IMR-90 (cell line): ENCODE results near the gene RAB42. TPM values are rescaled to one million over a fixed set of nuclear protein-coding genes. Genes with fewer than 3 reads are reported as not detected.
A peak's percentile ranks its signal among the peaks of the same experiment; 100 is the strongest.

ENCODE experiments used
- ATAC-seq: fragments of 200-7000 bp; cut with Tn5 transposase; 2 replicates; pipeline ENCODE4 v1.9.1; 2020; ENCODE audit warnings: low read depth, mild to moderate bottlenecking, moderate library complexity
- BruUV-seq: library from RNA; stranded (reverse); fragments of 400-500 nt; replicated peaks from 2 replicates; lab custom pipeline; 2021; lab: Mats Ljungman, UMichigan
- CTCF ChIA-PET: fragments of 300-600 bp; formaldehyde crosslinking; extraction: SDS; loops from one replicate; lab custom pipeline; 2021; ENCODE audit warnings: antibody characterized with exemption; lab: Yijun Ruan, JAX
- POLR2A ChIA-PET: fragments of 300-600 bp; sonication (Branson Sonifier 250); formaldehyde crosslinking; loops from one replicate; lab custom pipeline; 2022; ENCODE audit warnings: antibody characterized with exemption; ENCODE audit not compliant: unreplicated experiment; lab: Charles Lee
- DNase-seq: peaks from one replicate; pipeline ENCODE4 v3.0.0; 2013
- H2AFZ ChIP-seq: replicated peaks from 2 replicates; pipeline ENCODE3; 2013; ENCODE audit warnings: low read length, mild to moderate bottlenecking; ENCODE audit not compliant: poor library complexity
- H2AK5ac ChIP-seq: 2 replicates; pipeline ENCODE4 v1.6.1; 2013; ENCODE audit warnings: low read depth, low read length, inconsistent platforms
- H2AK9ac ChIP-seq: replicated peaks from 2 replicates; pipeline ENCODE3; 2013; ENCODE audit warnings: mild to moderate bottlenecking, low read depth, low read length, moderate library complexity; ENCODE audit not compliant: poor library complexity
- H2BK120ac ChIP-seq: 2 replicates; pipeline ENCODE4 v1.6.1; 2013; ENCODE audit warnings: low read depth, low read length, inconsistent platforms
- H2BK15ac ChIP-seq: 3 replicates; pipeline ENCODE4 v1.6.1; 2013; ENCODE audit warnings: low read depth, low read length, inconsistent platforms
- H2BK20ac ChIP-seq: 2 replicates; pipeline ENCODE4 v1.6.1; 2013; ENCODE audit warnings: low read depth, mild to moderate bottlenecking, inconsistent platforms, low read length, moderate library complexity
- H2BK5ac ChIP-seq: 2 replicates; pipeline ENCODE4 v1.6.1; 2013; ENCODE audit warnings: mild to moderate bottlenecking, low read depth, low read length, inconsistent platforms; ENCODE audit not compliant: poor library complexity, severe bottlenecking
- H3K14ac ChIP-seq: replicated peaks from 2 replicates; pipeline ENCODE4 v1.6.1; 2013; ENCODE audit warnings: low read depth, low read length, inconsistent platforms
- H3K18ac ChIP-seq: 2 replicates; pipeline ENCODE4 v1.6.1; 2013; ENCODE audit warnings: low read depth, low read length, control low read depth
- H3K23ac ChIP-seq: 2 replicates; pipeline ENCODE4 v1.6.1; 2013; ENCODE audit warnings: low read depth, low read length, inconsistent platforms
- H3K27ac ChIP-seq: 2 replicates; pipeline ENCODE4 v1.5.1; 2013; ENCODE audit warnings: mild to moderate bottlenecking, control low read depth, low read length; ENCODE audit not compliant: insufficient read depth
- H3K27me3 ChIP-seq: 2 replicates; pipeline ENCODE4 v1.6.1; 2013; ENCODE audit warnings: low read length; ENCODE audit not compliant: control insufficient read depth, insufficient read depth
- H3K36me3 ChIP-seq: 2 replicates; pipeline ENCODE4 v1.6.1; 2013; ENCODE audit warnings: low read length, mixed read lengths; ENCODE audit not compliant: control insufficient read depth, insufficient read depth
- H3K4ac ChIP-seq: 2 replicates; pipeline ENCODE4 v1.6.1; 2013; ENCODE audit warnings: low read depth, low read length, inconsistent platforms
- H3K4me1 ChIP-seq: 2 replicates; pipeline ENCODE4 v1.6.1; 2013; ENCODE audit warnings: low read length, mixed read lengths; ENCODE audit not compliant: control insufficient read depth, insufficient read depth
- H3K4me2 ChIP-seq: 2 replicates; pipeline ENCODE4 v1.6.1; 2013; ENCODE audit warnings: low read depth, mild to moderate bottlenecking, control low read depth, low read length, moderate library complexity
- H3K4me3 ChIP-seq: 2 replicates; pipeline ENCODE4 v1.5.1; 2013; ENCODE audit warnings: low read depth, mild to moderate bottlenecking, control low read depth, low read length, moderate library complexity; ENCODE audit not compliant: insufficient read depth
- H3K56ac ChIP-seq: 2 replicates; pipeline ENCODE4 v1.6.1; 2013; ENCODE audit warnings: low read length, inconsistent platforms; ENCODE audit not compliant: insufficient read depth; ENCODE audit errors: extremely low read depth
- H3K79me1 ChIP-seq, 2 experiments: 2 replicates each; pipeline ENCODE4 v1.6.1; 2013; ENCODE audit warnings: low read length in 2 of 2, inconsistent platforms in 1 of 2, low read depth in 1 of 2
- H3K9ac ChIP-seq: 2 replicates; pipeline ENCODE4 v1.6.1; 2013; ENCODE audit warnings: low read depth, low read length, control low read depth
- H3K9me1 ChIP-seq: 2 replicates; pipeline ENCODE4 v1.6.1; 2013; ENCODE audit warnings: low read length, inconsistent platforms; ENCODE audit not compliant: insufficient read depth
- H3K9me3 ChIP-seq: 2 replicates; pipeline ENCODE4 v1.6.1; 2013; ENCODE audit warnings: low read length; ENCODE audit not compliant: control insufficient read depth, insufficient read depth
- H4K20me1 ChIP-seq: 2 replicates; pipeline ENCODE4 v1.6.1; 2013; ENCODE audit warnings: low read length, inconsistent platforms; ENCODE audit not compliant: insufficient read depth
- H4K5ac ChIP-seq: 2 replicates; pipeline ENCODE4 v1.6.1; 2013; ENCODE audit warnings: mild to moderate bottlenecking, low read depth, low read length, control low read depth
- H4K8ac ChIP-seq, 2 experiments: 2 replicates each; pipeline ENCODE4 v1.6.1; 2013; ENCODE audit warnings: low read depth in 2 of 2, low read length in 2 of 2, control low read depth in 1 of 2, inconsistent platforms in 1 of 2
- H4K91ac ChIP-seq: 2 replicates; pipeline ENCODE4 v1.6.1; 2013; ENCODE audit warnings: low read depth, low read length, inconsistent platforms; ENCODE audit not compliant: insufficient read depth
- CHD1 ChIP-seq: IDR thresholded peaks from 2 replicates; pipeline ENCODE4 v1.6.1; 2012; ENCODE audit warnings: low read depth, low read length, improper control_type of control experiment
- FOS ChIP-seq: fragments of 150-350 bp; IDR thresholded peaks from 2 replicates; pipeline ENCODE4 v1.6.1; 2016; ENCODE audit warnings: low read depth, low read length
- MAFK ChIP-seq: IDR thresholded peaks from 2 replicates; pipeline ENCODE4 v1.6.1; 2012; ENCODE audit warnings: low read depth, low read length, improper control_type of control experiment
- MAZ ChIP-seq: IDR thresholded peaks from 2 replicates; pipeline ENCODE4 v1.6.1; 2012; ENCODE audit warnings: low read depth, mild to moderate bottlenecking, low read length, improper control_type of control experiment, moderate library complexity, borderline replicate concordance
- MXI1 ChIP-seq: IDR thresholded peaks from 2 replicates; pipeline ENCODE4 v1.6.1; 2012; ENCODE audit warnings: low read depth, mild to moderate bottlenecking, low read length, moderate library complexity, borderline replicate concordance
- NFE2L2 ChIP-seq: fragments of 150-350 bp; IDR thresholded peaks from 2 replicates; pipeline ENCODE4 v1.6.1; 2016; ENCODE audit warnings: low read depth, mild to moderate bottlenecking, low read length
- POLR2A ChIP-seq: IDR thresholded peaks from 2 replicates; pipeline ENCODE4 v1.6.1; 2012; ENCODE audit warnings: mild to moderate bottlenecking, low read depth, low read length
- RCOR1 ChIP-seq: IDR thresholded peaks from 2 replicates; pipeline ENCODE4 v1.6.1; 2012; ENCODE audit warnings: mild to moderate bottlenecking, low read length, improper control_type of control experiment; ENCODE audit not compliant: insufficient replicate concordance
- WGBS, 2 experiments: methylation state at CpG; one replicate each; pipeline versions ENCODE4 v1.1.5 to v1.1.7; 2013; ENCODE audit warnings: missing lambda C conversion rate in 2 of 2; ENCODE audit not compliant: insufficient read length in 1 of 2; ENCODE audit errors: extremely low coverage in 2 of 2; 5-methylcytosine and 5-hydroxymethylcytosine counted together
- dilution Hi-C: fragments of 300-500 bp; cut with HindIII; formaldehyde crosslinking; loops from one replicate; pipeline ENCODE4 v1.14.3; 2018; ENCODE audit warnings: low sequenced_read_pairs; ENCODE audit not compliant: unreplicated experiment
- in situ Hi-C: fragments of 300-500 bp; cut with MboI; formaldehyde crosslinking; loops from 3 replicates; pipeline ENCODE4 v1.14.3; 2019; ENCODE audit warnings: low sequenced_read_pairs, inconsistent platforms, mixed read lengths
- intact Hi-C: fragments of 100-400 bp; cut with micrococcal nuclease; formaldehyde crosslinking; loops from 2 replicates; pipeline ENCODE4 v1.10.0; 2022
- polyA plus RNA-seq, 3 experiments: library from polyadenylated mRNA; depleted of rRNA; stranded (reverse); fragments of >200 nt; gene quantifications; 2 replicates each; pipeline ENCODE4 v1.2.3, GENCODE V29; 2012; ENCODE audit warnings: low replicate concordance in 1 of 3
- total RNA-seq: library from RNA; depleted of rRNA; stranded (reverse); fragments of >200 nt; gene quantifications from 2 replicates; pipeline ENCODE4 v1.2.3, GENCODE V29; 2012
- TF ChIP-seq, protein P1 (sequence below): fragments of 150-350 bp; IDR thresholded peaks from 2 replicates; pipeline ENCODE4 v1.6.1; 2017; ENCODE audit warnings: mild to moderate bottlenecking, antibody characterized with exemption, low read length, low read depth
- TF ChIP-seq, protein P2 (sequence below): conservative IDR thresholded peaks from 2 replicates; pipeline ENCODE4 v1.5.1; 2012; ENCODE audit warnings: mild to moderate bottlenecking, low read depth, low read length, improper control_type of control experiment
- TF ChIP-seq, protein P3 (sequence below): fragments of 150-350 bp; IDR thresholded peaks from 2 replicates; pipeline ENCODE4 v1.6.1; 2016; ENCODE audit warnings: low read depth, mild to moderate bottlenecking, low read length, moderate library complexity, borderline replicate concordance

Gene RAB42
- total and polyA plus RNA-seq, 2 of the 4 experiments (the other 2 are of a cell fraction) = 0.77 to 0.90 TPM

DNA sequence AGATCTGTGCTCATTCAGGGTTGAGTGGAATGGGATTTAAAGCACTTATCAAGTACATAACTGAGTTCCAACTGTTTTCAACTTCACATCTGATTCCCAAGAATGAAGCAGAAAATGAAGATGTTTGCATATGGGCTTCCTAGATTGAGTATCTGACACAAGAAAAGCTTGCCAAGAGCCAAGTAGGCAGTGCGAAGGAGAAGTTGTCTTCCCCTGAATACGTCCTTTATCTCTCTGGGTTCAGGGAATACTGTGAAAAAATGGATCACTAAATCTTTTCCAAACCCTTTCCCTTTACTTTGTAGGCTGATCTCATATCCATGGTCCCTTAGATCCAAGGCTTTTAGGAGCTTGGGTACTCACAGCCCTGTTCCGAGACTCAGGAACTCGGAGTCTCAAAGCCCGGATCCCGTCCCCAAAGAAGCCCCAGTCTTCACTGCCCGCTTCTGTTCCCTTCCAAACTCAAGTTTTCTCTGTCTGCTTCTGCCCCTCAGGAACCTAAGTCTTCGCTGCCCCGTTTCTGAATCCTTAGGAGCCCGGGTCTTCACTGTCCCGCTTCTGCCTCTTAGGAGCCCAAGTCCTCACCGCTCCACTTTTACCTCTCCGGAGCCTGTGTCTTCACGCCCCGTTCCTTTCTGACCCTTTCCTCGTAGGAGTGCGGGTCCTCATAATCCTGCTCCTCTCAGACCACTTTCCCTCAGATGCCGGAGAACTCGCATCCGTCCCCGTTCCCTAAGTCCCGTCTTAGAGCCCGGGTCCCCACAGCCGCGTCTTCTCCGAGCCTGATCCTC, 50.2 kb downstream of the RAB42 start:
- H2BK120ac ChIP-seq = peak overlapping the region; percentile 82; the same call in 1 of the 2 replicates
- H4K20me1 ChIP-seq = no peaks in the 10 kb centered on the region
- peaks cover 5% of the 10 kb centered on the region; the same call in 1 of the 2 replicates for H3K9me1 ChIP-seq
- peak overlapping the region; percentile 77 for H3K4me3 ChIP-seq
- peak overlapping the region; percentile 76; the same call in 1 of the 2 replicates for H3K18ac ChIP-seq
- in situ Hi-C loops = no loop called here
- H3K56ac ChIP-seq = peak overlapping the region; percentile 88
- peak overlapping the region; percentile 94 for H3K27ac ChIP-seq
- intact Hi-C loops = loop anchor here (10.0 kb wide), 2 partner anchors 393 to 553 kb away; no protein-coding TSS in a partner anchor
- no peaks in the 10 kb centered on the region for H3K27me3 ChIP-seq
- peak overlapping the region; percentile 73 for H3K4me2 ChIP-seq
- CTCF ChIA-PET = no interaction called here
- H2BK20ac ChIP-seq = no peak overlapping the region
- peak overlapping the region; percentile 99 for H3K23ac ChIP-seq
- H4K91ac ChIP-seq = peak overlapping the region; percentile 94
- no peaks in the 10 kb centered on the region for H3K9me3 ChIP-seq
- H2AFZ ChIP-seq = peak overlapping the region; percentile 96
- DNase-seq (peak; percentile 6), ATAC-seq (peak; percentile 42)
- no peak for TF ChIP-seq CHD1
- no peak for TF ChIP-seq MAZ
- TF ChIP-seq RCOR1 = no peak
- TF ChIP-seq, protein P1, sequence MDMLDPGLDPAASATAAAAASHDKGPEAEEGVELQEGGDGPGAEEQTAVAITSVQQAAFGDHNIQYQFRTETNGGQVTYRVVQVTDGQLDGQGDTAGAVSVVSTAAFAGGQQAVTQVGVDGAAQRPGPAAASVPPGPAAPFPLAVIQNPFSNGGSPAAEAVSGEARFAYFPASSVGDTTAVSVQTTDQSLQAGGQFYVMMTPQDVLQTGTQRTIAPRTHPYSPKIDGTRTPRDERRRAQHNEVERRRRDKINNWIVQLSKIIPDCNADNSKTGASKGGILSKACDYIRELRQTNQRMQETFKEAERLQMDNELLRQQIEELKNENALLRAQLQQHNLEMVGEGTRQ = no peak
- TF ChIP-seq, protein P2, sequence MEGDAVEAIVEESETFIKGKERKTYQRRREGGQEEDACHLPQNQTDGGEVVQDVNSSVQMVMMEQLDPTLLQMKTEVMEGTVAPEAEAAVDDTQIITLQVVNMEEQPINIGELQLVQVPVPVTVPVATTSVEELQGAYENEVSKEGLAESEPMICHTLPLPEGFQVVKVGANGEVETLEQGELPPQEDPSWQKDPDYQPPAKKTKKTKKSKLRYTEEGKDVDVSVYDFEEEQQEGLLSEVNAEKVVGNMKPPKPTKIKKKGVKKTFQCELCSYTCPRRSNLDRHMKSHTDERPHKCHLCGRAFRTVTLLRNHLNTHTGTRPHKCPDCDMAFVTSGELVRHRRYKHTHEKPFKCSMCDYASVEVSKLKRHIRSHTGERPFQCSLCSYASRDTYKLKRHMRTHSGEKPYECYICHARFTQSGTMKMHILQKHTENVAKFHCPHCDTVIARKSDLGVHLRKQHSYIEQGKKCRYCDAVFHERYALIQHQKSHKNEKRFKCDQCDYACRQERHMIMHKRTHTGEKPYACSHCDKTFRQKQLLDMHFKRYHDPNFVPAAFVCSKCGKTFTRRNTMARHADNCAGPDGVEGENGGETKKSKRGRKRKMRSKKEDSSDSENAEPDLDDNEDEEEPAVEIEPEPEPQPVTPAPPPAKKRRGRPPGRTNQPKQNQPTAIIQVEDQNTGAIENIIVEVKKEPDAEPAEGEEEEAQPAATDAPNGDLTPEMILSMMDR = no peak
- no peak for TF ChIP-seq MXI1
- no peak for TF ChIP-seq NFE2L2
- no peak for TF ChIP-seq FOS
- TF ChIP-seq, protein P3, sequence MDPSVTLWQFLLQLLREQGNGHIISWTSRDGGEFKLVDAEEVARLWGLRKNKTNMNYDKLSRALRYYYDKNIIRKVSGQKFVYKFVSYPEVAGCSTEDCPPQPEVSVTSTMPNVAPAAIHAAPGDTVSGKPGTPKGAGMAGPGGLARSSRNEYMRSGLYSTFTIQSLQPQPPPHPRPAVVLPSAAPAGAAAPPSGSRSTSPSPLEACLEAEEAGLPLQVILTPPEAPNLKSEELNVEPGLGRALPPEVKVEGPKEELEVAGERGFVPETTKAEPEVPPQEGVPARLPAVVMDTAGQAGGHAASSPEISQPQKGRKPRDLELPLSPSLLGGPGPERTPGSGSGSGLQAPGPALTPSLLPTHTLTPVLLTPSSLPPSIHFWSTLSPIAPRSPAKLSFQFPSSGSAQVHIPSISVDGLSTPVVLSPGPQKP = no peak
- no peak for TF ChIP-seq MAFK
- no peak for TF ChIP-seq POLR2A
- 0% methylated on average over 24 of the region's 26 CpGs; no CpG with 5 or more reads in 1 of the 2 experiments for WGBS, 2 experiments
- peak overlapping the region; percentile 83 for H4K5ac ChIP-seq
- peak overlapping the region; percentile 97 for H3K4ac ChIP-seq
- peak overlapping the region; percentile 82 for H2AK9ac ChIP-seq
- peaks cover 18 to 42% of the 10 kb centered on the region in 2 experiments for H3K79me1 ChIP-seq
- peak overlapping the region; percentile 95 to 96 for H4K8ac ChIP-seq
- peak overlapping the region; percentile 97 for H3K9ac ChIP-seq
- peak overlapping the region; percentile 85 for H2BK5ac ChIP-seq
- H3K4me1 ChIP-seq = peaks cover 1% of the 10 kb centered on the region
- no TSS peak for BruUV-seq
- H3K14ac ChIP-seq = peak overlapping the region; percentile 100
- dilution Hi-C loops = no loop called here
- no peaks in the 10 kb centered on the region for H3K36me3 ChIP-seq
- H2BK15ac ChIP-seq = peak overlapping the region; percentile 46; the same call in 1 of the 3 replicates
- peak overlapping the region; percentile 69 for H2AK5ac ChIP-seq
- POLR2A ChIA-PET = interaction anchor here (0.9 kb wide), 1 partner anchor 13 kb away, joined by 3 read pairs; no protein-coding TSS in a partner anchor
